PC-9 (cell line): ENCODE measurements around the gene SETD3. TPM values are rescaled to one million over a fixed set of nuclear protein-coding genes. Genes with fewer than 3 reads are reported as not detected.

Experiments
- BruUV-seq: library from RNA; stranded (reverse); fragments of 400-500 nt; replicated peaks from 2 replicates; lab custom pipeline; 2021; lab: Mats Ljungman, UMichigan
- CTCF ChIA-PET: fragments of 300-600 bp; sonication (Branson Sonifier 250); formaldehyde crosslinking; loops from one replicate; lab custom pipeline; 2022; ENCODE audit warnings: antibody characterized with exemption; lab: Charles Lee
- POLR2A ChIA-PET: fragments of 300-600 bp; sonication (Branson Sonifier 250); formaldehyde crosslinking; loops from one replicate; lab custom pipeline; 2022; ENCODE audit warnings: antibody characterized with exemption; ENCODE audit not compliant: unreplicated experiment; lab: Charles Lee
- DNase-seq, 2 experiments: peaks; one replicate each; pipeline versions ENCODE4 v3.0.0 to v3.0.0-alpha.2; 2015 to 2022; ENCODE audit warnings: mixed read lengths in 1 of 2
- H2AFZ ChIP-seq: fragments of 200-600 bp; sonication (generic); 2 replicates; pipeline ENCODE4 v1.8.1; 2017; ENCODE audit warnings: antibody characterized with exemption
- H3F3A ChIP-seq: fragments of 200-600 bp; sonication (generic); 2 replicates; pipeline ENCODE4 v1.8.1; 2017; ENCODE audit warnings: antibody characterized with exemption, mild to moderate bottlenecking, low read depth; ENCODE audit not compliant: insufficient read depth
- H3K27ac ChIP-seq: fragments of 200-600 bp; sonication (generic); 2 replicates; pipeline ENCODE4 v1.6.1; 2016; ENCODE audit warnings: mixed run types
- H3K27me3 ChIP-seq: fragments of 200-600 bp; sonication (generic); 2 replicates; pipeline ENCODE4 v1.6.1; 2016; ENCODE audit warnings: low read depth, mixed run types; ENCODE audit not compliant: insufficient read depth
- H3K36me3 ChIP-seq: fragments of 200-600 bp; sonication (generic); 2 replicates; pipeline ENCODE4 v1.6.1; 2016; ENCODE audit warnings: low read depth, mixed run types
- H3K4me1 ChIP-seq: fragments of 200-600 bp; sonication (generic); replicated peaks from 2 replicates; pipeline ENCODE4 v1.6.1; 2016; ENCODE audit warnings: mixed run types; ENCODE audit not compliant: insufficient read depth
- H3K4me2 ChIP-seq: fragments of 200-600 bp; sonication (generic); 2 replicates; pipeline ENCODE4 v1.6.1; 2017; ENCODE audit warnings: mixed run types
- H3K4me3 ChIP-seq: fragments of 200-600 bp; sonication (generic); 2 replicates; pipeline ENCODE4 v1.6.1; 2016; ENCODE audit warnings: mixed run types
- H3K79me2 ChIP-seq: fragments of 200-600 bp; sonication (generic); 2 replicates; pipeline ENCODE4 v1.6.1; 2017; ENCODE audit warnings: low read depth, mixed run types
- H3K9me2 ChIP-seq: fragments of 200-600 bp; sonication (generic); 2 replicates; pipeline ENCODE4 v1.8.1; 2017; ENCODE audit warnings: mild to moderate bottlenecking; ENCODE audit not compliant: insufficient read depth
- H3K9me3 ChIP-seq: fragments of 200-600 bp; sonication (generic); 2 replicates; pipeline ENCODE4 v1.8.1; 2016; ENCODE audit warnings: low read depth; ENCODE audit not compliant: insufficient read depth
- H4K20me1 ChIP-seq: fragments of 200-600 bp; sonication (generic); 2 replicates; pipeline ENCODE4 v1.8.1; 2017; ENCODE audit not compliant: insufficient read depth
- EZH2 ChIP-seq: fragments of 200-600 bp; sonication (generic); IDR thresholded peaks from 2 replicates; pipeline ENCODE4 v1.8.0; 2017; ENCODE audit warnings: antibody characterized with exemption, low read depth
- intact Hi-C: fragments of 100-400 bp; cut with micrococcal nuclease; formaldehyde crosslinking; loops from one replicate; pipeline ENCODE4 v1.10.0; 2022; ENCODE audit not compliant: unreplicated experiment
- total RNA-seq: library from RNA; stranded (reverse); gene quantifications from 2 replicates; pipeline ENCODE4 v1.2.3, GENCODE V29; 2021
- TF ChIP-seq, protein P1 (sequence below): fragments of 200-600 bp; sonication (generic); conservative IDR thresholded peaks from 2 replicates; pipeline ENCODE4 v1.6.1; 2017; ENCODE audit warnings: mixed run types, antibody characterized with exemption, mild to moderate bottlenecking, moderate library complexity

SETD3 gene
- total RNA-seq, 1 experiment from 2014 or later = 13.4 TPM

DNA sequence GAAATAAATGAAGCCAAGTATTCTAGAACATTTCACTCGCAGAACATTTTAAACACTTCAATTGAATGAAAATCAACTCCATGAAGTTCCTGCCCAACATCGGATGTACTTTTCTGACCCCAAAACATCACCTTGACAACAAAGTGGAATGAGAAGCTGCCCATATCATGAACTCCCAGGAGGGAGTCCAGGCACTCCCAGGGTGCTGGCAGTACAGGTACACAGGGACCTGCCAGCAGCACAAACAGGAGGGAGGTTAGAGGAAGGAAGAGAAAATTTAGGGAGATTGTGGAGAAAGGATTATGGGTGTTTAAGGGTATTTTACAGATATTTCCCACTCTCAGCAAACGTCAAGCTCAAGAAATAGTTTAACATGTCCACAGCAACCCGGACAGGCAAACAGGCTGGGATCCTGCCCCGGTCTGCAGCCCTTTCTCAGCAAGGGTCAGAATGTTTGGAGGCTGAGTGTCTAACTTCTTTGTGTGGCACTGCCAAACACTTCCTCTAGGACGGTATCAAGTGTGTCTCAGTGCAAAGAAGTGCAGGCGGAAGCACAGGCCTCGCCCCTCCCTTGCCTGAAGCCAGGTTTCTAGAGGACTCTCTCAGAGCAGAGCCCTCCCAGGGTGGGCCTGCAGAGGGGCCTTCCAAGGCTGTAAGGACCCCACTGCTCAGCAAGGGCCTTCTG lies 72.2 kb downstream of the SETD3 start:
- Histone ChIP-seq H3K27me3 (no peaks in the 10 kb centered on the region), H3K9me2 (no peaks in the 10 kb centered on the region), H4K20me1 (no peaks in the 10 kb centered on the region), H3K36me3 (no peaks in the 10 kb centered on the region), H3K4me3 (no peak overlapping the region), H3K79me2 (no peaks in the 10 kb centered on the region), H3K4me1 (no peaks in the 10 kb centered on the region), H3F3A (no peaks in the 10 kb centered on the region), H3K9me3 (no peaks in the 10 kb centered on the region), H2AFZ (no peak overlapping the region), H3K4me2 (no peak overlapping the region), H3K27ac (no peak overlapping the region)
- ChIA-PET POLR2A (no interaction called here), CTCF (no interaction called here)
- DNase-seq = no peak
- intact Hi-C loops = no loop called here
- BruUV-seq = no TSS peak
- TF ChIP-seq EZH2 = no peak
- TF ChIP-seq, protein P1, sequence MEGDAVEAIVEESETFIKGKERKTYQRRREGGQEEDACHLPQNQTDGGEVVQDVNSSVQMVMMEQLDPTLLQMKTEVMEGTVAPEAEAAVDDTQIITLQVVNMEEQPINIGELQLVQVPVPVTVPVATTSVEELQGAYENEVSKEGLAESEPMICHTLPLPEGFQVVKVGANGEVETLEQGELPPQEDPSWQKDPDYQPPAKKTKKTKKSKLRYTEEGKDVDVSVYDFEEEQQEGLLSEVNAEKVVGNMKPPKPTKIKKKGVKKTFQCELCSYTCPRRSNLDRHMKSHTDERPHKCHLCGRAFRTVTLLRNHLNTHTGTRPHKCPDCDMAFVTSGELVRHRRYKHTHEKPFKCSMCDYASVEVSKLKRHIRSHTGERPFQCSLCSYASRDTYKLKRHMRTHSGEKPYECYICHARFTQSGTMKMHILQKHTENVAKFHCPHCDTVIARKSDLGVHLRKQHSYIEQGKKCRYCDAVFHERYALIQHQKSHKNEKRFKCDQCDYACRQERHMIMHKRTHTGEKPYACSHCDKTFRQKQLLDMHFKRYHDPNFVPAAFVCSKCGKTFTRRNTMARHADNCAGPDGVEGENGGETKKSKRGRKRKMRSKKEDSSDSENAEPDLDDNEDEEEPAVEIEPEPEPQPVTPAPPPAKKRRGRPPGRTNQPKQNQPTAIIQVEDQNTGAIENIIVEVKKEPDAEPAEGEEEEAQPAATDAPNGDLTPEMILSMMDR = no peak

DNA sequence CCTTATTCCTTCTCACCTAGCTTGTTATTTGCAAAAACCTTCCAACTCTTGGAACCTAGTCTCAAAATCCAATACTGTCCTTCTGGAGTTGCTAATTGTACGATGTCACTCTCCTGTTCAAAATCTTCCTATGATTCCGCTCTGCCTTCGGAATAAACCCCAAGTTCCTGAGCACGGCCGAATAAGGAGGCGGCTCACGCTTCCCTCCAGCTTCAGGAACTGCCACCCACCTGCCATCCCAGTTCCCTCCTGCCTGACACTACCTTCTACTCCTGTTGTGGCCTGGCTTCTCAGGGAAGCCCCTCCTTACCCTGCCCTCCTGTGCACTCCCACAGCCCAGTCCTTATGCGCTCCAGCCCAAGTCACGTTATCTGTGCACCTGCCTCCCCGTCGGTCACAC lies 73.2 kb downstream of the SETD3 start:
- ChIA-PET CTCF (no interaction called here), POLR2A (no interaction called here)
- intact Hi-C loops = no loop called here
- H3K9me3 ChIP-seq = no peaks in the 10 kb centered on the region
- H3F3A ChIP-seq = no peaks in the 10 kb centered on the region
- no TSS peak for BruUV-seq
- no peaks in the 10 kb centered on the region for H3K36me3 ChIP-seq
- H3K27me3 ChIP-seq = no peaks in the 10 kb centered on the region
- no peak overlapping the region for H3K27ac ChIP-seq
- DNase-seq = no peak
- H3K4me1 ChIP-seq = no peaks in the 10 kb centered on the region
- no peak overlapping the region for H3K4me3 ChIP-seq
- no peaks in the 10 kb centered on the region for H3K79me2 ChIP-seq
- H3K4me2 ChIP-seq = no peak overlapping the region
- no peaks in the 10 kb centered on the region for H4K20me1 ChIP-seq
- TF ChIP-seq, protein P1 = no peak
- no peak for TF ChIP-seq EZH2
- no peak overlapping the region for H2AFZ ChIP-seq
- no peaks in the 10 kb centered on the region for H3K9me2 ChIP-seq

DNA sequence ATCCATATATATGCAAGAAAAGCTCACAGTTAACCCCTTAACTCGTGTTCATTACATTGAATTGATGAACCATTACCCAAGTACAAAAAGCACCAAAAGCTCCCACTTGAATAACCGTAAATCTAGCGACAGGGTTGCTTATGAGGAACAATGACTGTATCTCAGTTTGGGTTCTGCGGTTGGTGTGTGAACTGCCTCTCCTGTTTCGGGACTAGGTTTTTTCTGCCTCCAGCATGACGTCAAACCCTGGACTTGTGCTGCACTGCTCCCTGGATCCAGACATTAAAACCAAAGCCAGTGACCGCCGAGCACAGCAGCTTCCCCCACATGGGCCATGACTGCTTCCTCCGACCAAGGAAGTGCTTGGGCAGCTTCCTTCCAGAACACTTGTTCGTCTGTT lies 77.7 kb downstream of the SETD3 start:
- Histone ChIP-seq H3K9me3 (no peaks in the 10 kb centered on the region), H3K9me2 (no peaks in the 10 kb centered on the region), H3K4me2 (no peak overlapping the region), H3K27ac (no peak overlapping the region), H4K20me1 (no peaks in the 10 kb centered on the region), H3K27me3 (no peaks in the 10 kb centered on the region), H3K36me3 (no peaks in the 10 kb centered on the region), H3K79me2 (no peaks in the 10 kb centered on the region), H2AFZ (no peak overlapping the region), H3F3A (no peaks in the 10 kb centered on the region), H3K4me3 (no peak overlapping the region), H3K4me1 (no peaks in the 10 kb centered on the region)
- ChIA-PET POLR2A (no interaction called here), CTCF (no interaction called here)
- no peak for DNase-seq
- no TSS peak for BruUV-seq
- TF ChIP-seq, protein P1 = no peak
- no peak for TF ChIP-seq EZH2
- intact Hi-C loops = no loop called here
